Measurements from ENCODE around the gene IDUA. TPM values are rescaled to one million over a fixed set of nuclear protein-coding genes. Genes with fewer than 3 reads are reported as not detected.
"Not testable (repeated sequence)": the region's sequence is repeated elsewhere in the genome, so short reads cannot be mapped to it uniquely, and the experiment has no call there.

Gene IDUA
- total RNA-seq, 6 experiments from 2014 or later: 20.9 to 40.3 (median 23.3) TPM

DNA sequence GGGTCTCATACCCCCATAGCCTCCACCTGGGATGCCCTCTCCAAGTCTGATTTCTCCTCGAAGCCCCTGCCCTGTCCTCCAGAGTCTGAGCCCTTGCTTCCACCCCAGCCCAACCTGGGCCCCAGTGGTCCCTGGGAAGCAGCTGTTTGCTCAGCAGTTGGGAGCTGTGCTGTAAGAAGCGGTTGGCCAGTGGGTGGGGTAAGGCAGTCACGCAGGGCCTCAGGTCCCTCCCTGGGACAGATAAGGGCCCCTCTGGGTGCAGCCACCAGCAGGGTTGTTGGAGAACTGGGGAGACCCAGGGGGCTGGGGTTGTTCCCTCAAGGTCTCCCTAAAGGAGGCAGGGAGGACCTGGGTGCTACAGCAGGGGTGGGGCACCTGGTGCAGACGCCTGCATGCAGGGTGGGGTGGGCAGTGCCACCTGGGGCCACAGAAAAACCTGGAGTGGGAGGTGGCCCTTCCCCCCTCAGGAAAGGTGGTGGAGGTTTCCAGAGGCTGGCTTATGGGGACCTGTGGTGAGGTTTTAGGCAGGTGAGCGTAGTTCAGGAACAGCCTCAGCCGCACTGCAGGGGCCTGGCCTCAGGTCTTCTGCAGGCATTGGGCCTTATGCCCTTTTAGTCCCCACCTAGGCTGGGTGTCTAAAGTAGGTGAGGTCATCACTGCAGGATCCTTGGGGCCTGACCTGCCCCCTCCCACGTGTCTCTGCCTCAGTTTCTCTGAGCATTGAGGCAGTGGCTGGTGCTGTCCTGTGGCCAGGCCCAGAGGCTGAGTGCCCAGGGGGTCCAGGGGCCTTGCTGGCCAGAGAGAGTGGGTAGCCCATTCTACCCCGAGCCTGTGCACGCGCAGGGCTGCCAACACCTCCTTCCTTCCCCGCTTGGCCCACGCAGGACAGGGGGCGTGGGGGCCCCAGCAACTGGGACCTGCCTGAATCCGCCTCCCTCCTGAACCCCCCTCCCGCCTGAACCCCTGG, 9.5 kb downstream of the IDUA start:
- H3K27me3 Mint-ChIP-seq (ENCODE audit: insufficient read depth): peaks cover 11% of the 10 kb centered on the region
- no peaks in the 10 kb centered on the region for H3K36me3 Mint-ChIP-seq (ENCODE audit: low read depth)
- H3K9me3 Mint-ChIP-seq: no peaks in the 10 kb centered on the region
- H3K4me1 Mint-ChIP-seq (ENCODE audit: low read depth): no peaks in the 10 kb centered on the region
- no peak for DNase-seq
- no peak for TF ChIP-seq CTCF (IDR thresholded peaks at IDR 0.05)
- no peak overlapping the region for H3K4me3 Mint-ChIP-seq
- H3K27ac Mint-ChIP-seq: no peak overlapping the region

- Mint-ChIP-seq H3K4me1 (ENCODE audit: low read depth) (no peaks in the 10 kb centered on the region), H3K4me3 (no peak overlapping the region), H3K27ac (no peak overlapping the region), H3K9me3 (no peaks in the 10 kb centered on the region), H3K36me3 (ENCODE audit: low read depth) (no peaks in the 10 kb centered on the region), H3K27me3 (ENCODE audit: insufficient read depth) (peaks cover 11% of the 10 kb centered on the region)
- no peak for TF ChIP-seq CTCF (IDR thresholded peaks at IDR 0.05)
- DNase-seq: no peak
Measured at GRCh38 chr4:996997-997374, 10.1 kb downstream of the IDUA start.

DNA sequence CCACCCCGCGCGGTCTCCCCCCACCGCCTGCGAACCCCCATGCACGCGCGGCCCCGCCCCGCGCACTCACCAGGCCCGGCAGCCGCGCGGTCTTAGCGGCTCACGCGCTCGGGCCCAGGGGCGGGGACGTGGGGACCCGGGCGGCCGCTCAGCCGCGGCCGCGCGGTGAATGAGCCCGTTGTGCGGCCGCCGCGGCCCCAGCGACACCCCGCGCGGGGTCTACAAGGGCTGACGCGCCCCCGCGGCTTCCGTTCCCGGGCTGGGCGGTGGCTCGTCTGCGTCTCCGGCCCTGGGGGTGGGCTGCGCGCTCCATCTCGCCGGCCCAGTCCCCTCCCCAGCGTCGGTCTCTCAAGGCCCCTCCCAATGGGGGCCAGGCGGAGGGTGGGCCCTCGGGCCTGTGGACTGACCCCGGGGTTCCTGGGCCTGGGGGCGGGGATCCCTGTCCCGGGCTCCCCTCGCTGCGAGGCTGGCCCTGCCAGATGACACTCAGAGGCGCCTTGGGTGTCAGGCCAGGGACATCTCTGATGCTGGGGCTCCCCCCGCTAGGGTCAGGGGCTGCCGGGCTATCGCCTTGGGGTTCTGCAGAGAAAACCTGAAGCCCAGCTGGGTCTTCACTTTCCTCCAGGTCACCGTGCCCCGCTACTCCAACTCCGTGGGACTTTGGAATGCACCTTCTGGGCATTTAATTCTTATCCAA, 10.7 kb downstream of the IDUA start:
- H3K4me3 Mint-ChIP-seq: no peak overlapping the region
- H3K9me3 Mint-ChIP-seq: no peaks in the 10 kb centered on the region
- no peak overlapping the region for H3K27ac Mint-ChIP-seq
- no peak for DNase-seq
- peaks cover 11% of the 10 kb centered on the region for H3K27me3 Mint-ChIP-seq (ENCODE audit: insufficient read depth)
- no peak for TF ChIP-seq CTCF (IDR thresholded peaks at IDR 0.05)
- no peaks in the 10 kb centered on the region for H3K4me1 Mint-ChIP-seq (ENCODE audit: low read depth)
- no peaks in the 10 kb centered on the region for H3K36me3 Mint-ChIP-seq (ENCODE audit: low read depth)

DNA sequence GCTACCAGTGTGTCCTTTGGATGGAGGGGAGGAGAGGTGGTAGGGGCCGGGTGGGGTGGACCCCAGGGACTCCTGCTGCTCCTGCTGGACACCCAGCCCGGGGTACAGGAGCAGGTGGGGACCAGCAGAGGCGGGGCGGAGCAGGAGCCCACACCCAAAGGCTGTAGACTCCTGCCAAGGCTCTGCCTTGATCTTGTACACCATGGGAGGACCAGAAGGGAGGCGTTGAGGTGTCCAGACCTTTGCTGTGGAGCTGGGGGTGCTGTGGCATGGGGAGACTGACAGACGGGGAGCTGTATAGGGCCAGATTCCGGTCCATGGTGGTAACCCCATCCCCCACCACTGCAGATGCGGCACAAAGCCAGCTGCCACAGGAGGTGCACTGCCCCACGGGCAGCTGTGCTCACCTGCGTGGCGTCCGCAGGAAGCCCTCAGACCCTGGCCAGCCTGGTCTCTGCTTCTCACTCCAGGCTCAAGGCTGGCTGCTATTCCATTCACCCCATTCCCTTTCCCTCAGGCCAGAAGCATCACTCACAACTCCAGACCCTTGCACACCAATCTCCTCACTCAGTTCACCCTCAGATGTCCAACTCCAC, 11.3 kb downstream of the IDUA start:
- Mint-ChIP-seq H3K9me3 (no peaks in the 10 kb centered on the region), H3K4me1 (ENCODE audit: low read depth) (no peaks in the 10 kb centered on the region), H3K27ac (no peak overlapping the region), H3K36me3 (ENCODE audit: low read depth) (no peaks in the 10 kb centered on the region), H3K4me3 (no peak overlapping the region), H3K27me3 (ENCODE audit: insufficient read depth) (peaks cover 11% of the 10 kb centered on the region)
- TF ChIP-seq CTCF (IDR thresholded peaks at IDR 0.05): no peak
- DNase-seq: no peak

- H3K4me1 Mint-ChIP-seq (ENCODE audit: low read depth); DNase-seq; H3K4me3 Mint-ChIP-seq; H3K36me3 Mint-ChIP-seq (ENCODE audit: low read depth); H3K27ac Mint-ChIP-seq; H3K9me3 Mint-ChIP-seq: not testable (repeated sequence)
- H3K27me3 Mint-ChIP-seq (ENCODE audit: insufficient read depth): peaks cover 13% of the 10 kb centered on the region
Measured at GRCh38 chr4:999240-999863, 12.5 kb downstream of the IDUA start.

Measured in HFFc6 (cell line).